Fibroblast of mammary gland (primary cell): ENCODE measurements around the gene OTOP1.
"Not testable (repeated sequence)": the region's sequence is repeated elsewhere in the genome, so short reads cannot be mapped to it uniquely, and the experiment has no call there.

Source experiments
- DNase-seq: peaks from one replicate; pipeline ENCODE4 v3.0.0-alpha.2; 2010; ENCODE audit warnings: low read depth
- H3K4me3 ChIP-seq: 2 replicates; pipeline ENCODE4 v1.5.1; 2011; ENCODE audit warnings: low read depth, mild to moderate bottlenecking, low read length, moderate library complexity; ENCODE audit not compliant: control insufficient read depth
- TF ChIP-seq, protein P1 (sequence below): conservative IDR thresholded peaks from 2 replicates; pipeline ENCODE4 v1.5.1; 2011; ENCODE audit warnings: low read depth, low read length, inconsistent platforms; ENCODE audit not compliant: control insufficient read depth, insufficient read depth

The OTOP1 gene

DNA sequence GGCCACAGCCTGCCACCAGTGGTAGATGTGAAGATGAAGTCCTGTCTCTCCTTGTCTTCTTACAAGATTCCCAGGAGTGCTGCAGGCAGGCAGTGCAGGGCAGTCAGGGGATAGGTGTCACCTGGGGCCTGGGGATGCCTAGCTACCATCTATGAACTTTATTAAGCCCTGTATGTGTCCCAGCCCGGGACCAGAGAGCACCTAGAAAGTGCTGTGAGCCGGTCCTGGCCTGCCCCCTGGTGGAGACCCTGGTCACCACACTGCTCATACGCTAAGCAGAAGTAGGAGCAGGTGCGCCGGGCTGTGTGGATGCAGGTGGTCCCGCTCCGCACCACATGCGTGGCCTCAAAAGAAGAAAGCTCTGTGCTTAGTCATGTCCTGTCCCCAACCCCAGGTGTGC, 81.1 kb downstream of the OTOP1 start:
- DNase-seq: peak; percentile 32
- H3K4me3 ChIP-seq: not testable (repeated sequence)
- TF ChIP-seq, protein P1, sequence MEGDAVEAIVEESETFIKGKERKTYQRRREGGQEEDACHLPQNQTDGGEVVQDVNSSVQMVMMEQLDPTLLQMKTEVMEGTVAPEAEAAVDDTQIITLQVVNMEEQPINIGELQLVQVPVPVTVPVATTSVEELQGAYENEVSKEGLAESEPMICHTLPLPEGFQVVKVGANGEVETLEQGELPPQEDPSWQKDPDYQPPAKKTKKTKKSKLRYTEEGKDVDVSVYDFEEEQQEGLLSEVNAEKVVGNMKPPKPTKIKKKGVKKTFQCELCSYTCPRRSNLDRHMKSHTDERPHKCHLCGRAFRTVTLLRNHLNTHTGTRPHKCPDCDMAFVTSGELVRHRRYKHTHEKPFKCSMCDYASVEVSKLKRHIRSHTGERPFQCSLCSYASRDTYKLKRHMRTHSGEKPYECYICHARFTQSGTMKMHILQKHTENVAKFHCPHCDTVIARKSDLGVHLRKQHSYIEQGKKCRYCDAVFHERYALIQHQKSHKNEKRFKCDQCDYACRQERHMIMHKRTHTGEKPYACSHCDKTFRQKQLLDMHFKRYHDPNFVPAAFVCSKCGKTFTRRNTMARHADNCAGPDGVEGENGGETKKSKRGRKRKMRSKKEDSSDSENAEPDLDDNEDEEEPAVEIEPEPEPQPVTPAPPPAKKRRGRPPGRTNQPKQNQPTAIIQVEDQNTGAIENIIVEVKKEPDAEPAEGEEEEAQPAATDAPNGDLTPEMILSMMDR: peak; percentile 47

DNA sequence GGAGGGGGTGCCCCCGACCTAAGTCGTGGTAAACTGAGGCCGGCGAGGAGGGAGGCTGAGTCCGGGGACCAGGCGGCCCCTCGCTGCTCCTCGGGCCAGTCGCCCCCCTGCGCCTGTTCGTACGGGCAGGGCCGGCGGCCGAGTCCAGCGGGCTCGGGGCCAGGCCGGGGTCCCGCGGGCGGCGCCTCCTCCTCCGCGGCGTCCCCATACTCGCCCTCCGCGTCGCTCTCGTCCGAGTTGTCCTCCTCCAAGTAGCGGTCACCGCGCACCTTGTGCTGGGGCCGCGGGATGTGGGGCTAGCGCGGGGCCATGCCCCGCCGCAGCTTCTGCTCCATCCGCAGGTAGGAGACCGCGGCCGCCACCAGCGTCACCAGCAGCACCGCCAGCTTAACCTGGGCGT, 83.4 kb downstream of the OTOP1 start:
- not testable (repeated sequence) for H3K4me3 ChIP-seq, DNase-seq

DNA sequence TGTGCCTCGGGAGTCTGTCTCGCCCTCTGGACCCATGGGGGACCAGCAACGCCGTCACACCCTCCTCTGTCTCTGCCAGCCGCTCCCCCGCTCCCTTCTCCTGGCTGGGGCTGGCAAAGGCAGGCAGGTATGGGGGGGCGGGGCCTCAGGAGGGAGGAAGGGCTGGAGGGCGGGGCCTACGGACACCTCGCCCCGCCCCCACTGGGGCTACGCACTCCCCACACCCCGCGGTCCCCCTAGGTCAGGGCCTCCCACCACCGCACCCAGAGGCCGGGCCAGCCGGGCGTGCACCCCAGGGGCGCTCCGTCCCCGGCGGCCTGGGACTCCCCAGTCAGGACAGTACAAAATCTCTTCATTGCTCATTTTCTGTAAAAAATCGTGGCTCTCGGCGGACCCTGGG, 84.0 kb downstream of the OTOP1 start:
- DNase-seq, H3K4me3 ChIP-seq: not testable (repeated sequence)

GRCh38 chr4:4141186-4141585, 85.5 kb downstream of the OTOP1 start:
- H3K4me3 ChIP-seq, DNase-seq: not testable (repeated sequence)
